HUES48 (cell line): ENCODE measurements around the gene ZMYND11.

ENCODE experiments used
- H3K27ac ChIP-seq: one replicate; pipeline ENCODE4 v1.7.0; 2013; ENCODE audit warnings: low read depth, low read length, inconsistent platforms
- H3K27me3 ChIP-seq: 2 replicates; pipeline ENCODE4 v1.6.1; 2013; ENCODE audit warnings: mild to moderate bottlenecking, low read length; ENCODE audit not compliant: control insufficient read depth, insufficient read depth
- H3K36me3 ChIP-seq: 2 replicates; pipeline ENCODE4 v1.6.1; 2013; ENCODE audit warnings: low read length; ENCODE audit not compliant: control insufficient read depth, insufficient read depth
- H3K4me1 ChIP-seq: 2 replicates; pipeline ENCODE4 v1.6.1; 2013; ENCODE audit warnings: mild to moderate bottlenecking, low read length; ENCODE audit not compliant: control insufficient read depth, insufficient read depth
- H3K4me3 ChIP-seq: 2 replicates; pipeline ENCODE4 v1.5.1; 2013; ENCODE audit warnings: mild to moderate bottlenecking, low read depth, low read length
- H3K9ac ChIP-seq: 2 replicates; pipeline ENCODE4 v1.6.1; 2013; ENCODE audit warnings: mild to moderate bottlenecking, low read depth, low read length, moderate library complexity
- H3K9me3 ChIP-seq: 2 replicates; pipeline ENCODE4 v1.6.1; 2013; ENCODE audit warnings: low read length; ENCODE audit not compliant: control insufficient read depth, insufficient read depth

The ZMYND11 gene

DNA sequence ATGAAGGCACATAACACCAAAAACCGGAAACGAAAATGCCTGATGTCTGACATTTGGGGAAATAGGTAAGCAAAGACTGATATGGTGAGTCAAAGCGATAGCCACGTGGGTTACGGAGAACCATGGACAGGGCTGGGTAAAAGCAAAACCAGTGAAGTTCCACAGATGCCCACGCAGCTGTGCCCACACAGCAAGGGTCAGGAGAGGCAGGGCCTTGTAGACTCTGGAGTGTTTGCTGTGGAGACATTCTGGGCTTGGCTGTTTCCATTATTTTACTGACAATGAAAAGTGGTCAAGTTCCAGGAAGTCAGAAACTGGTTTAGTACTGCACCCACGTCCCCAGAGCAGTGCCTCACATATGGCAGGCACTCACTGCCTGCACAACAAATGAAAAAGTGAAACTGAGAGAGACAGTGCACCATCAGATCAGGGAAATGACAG is 148.7 kb downstream of the ZMYND11 start:
- Histone ChIP-seq H3K4me1 (peaks cover 9% of the 10 kb centered on the region), H3K4me3 (no peak overlapping the region), H3K9me3 (no peaks in the 10 kb centered on the region), H3K9ac (no peak overlapping the region), H3K27me3 (no peaks in the 10 kb centered on the region), H3K27ac (no peak overlapping the region), H3K36me3 (peaks cover 8% of the 10 kb centered on the region; the same call in 1 of the 2 replicates)

- peaks cover 9% of the 10 kb centered on the region for H3K4me1 ChIP-seq
- peaks cover 8% of the 10 kb centered on the region; the same call in 1 of the 2 replicates for H3K36me3 ChIP-seq
- no peaks in the 10 kb centered on the region for H3K27me3 ChIP-seq
- no peak overlapping the region for H3K4me3 ChIP-seq
- H3K27ac ChIP-seq = no peak overlapping the region
- H3K9me3 ChIP-seq = no peaks in the 10 kb centered on the region
- H3K9ac ChIP-seq = no peak overlapping the region
These were observed 150.0 kb downstream of the ZMYND11 start for GRCh38 chr10:285216-285615.

- peaks cover 9% of the 10 kb centered on the region for H3K4me1 ChIP-seq
- H3K9me3 ChIP-seq = no peaks in the 10 kb centered on the region
- H3K9ac ChIP-seq = no peak overlapping the region
- no peak overlapping the region for H3K27ac ChIP-seq
- no peak overlapping the region for H3K4me3 ChIP-seq
- H3K36me3 ChIP-seq = peaks cover 8% of the 10 kb centered on the region; the same call in 1 of the 2 replicates
- no peaks in the 10 kb centered on the region for H3K27me3 ChIP-seq
These were observed 151.9 kb downstream of the ZMYND11 start for GRCh38 chr10:287026-287709.

- peaks cover 4% of the 10 kb centered on the region; the same call in 1 of the 2 replicates for H3K36me3 ChIP-seq
- no peak overlapping the region for H3K4me3 ChIP-seq
- H3K9ac ChIP-seq = no peak overlapping the region
- no peaks in the 10 kb centered on the region for H3K27me3 ChIP-seq
- H3K9me3 ChIP-seq = no peaks in the 10 kb centered on the region
- H3K27ac ChIP-seq = no peak overlapping the region
- H3K4me1 ChIP-seq = peaks cover 8% of the 10 kb centered on the region
These were observed 152.6 kb downstream of the ZMYND11 start for GRCh38 chr10:287814-288213.

GRCh38 chr10:288316-289200 is 153.3 kb downstream of the ZMYND11 start:
- Histone ChIP-seq H3K27ac (no peak overlapping the region), H3K36me3 (peaks cover 4% of the 10 kb centered on the region; the same call in 1 of the 2 replicates), H3K4me1 (0 out of 2 replicates have a peak, but pooled peaks cover under 1% of the 10 kb centered on the region), H3K4me3 (no peak overlapping the region), H3K9ac (no peak overlapping the region), H3K9me3 (no peaks in the 10 kb centered on the region), H3K27me3 (no peaks in the 10 kb centered on the region)

GRCh38 chr10:289581-289980 is 154.3 kb downstream of the ZMYND11 start:
- Histone ChIP-seq H3K4me1 (no peaks in the 10 kb centered on the region), H3K27ac (no peak overlapping the region), H3K27me3 (no peaks in the 10 kb centered on the region), H3K9me3 (no peaks in the 10 kb centered on the region), H3K36me3 (0 out of 2 replicates have a peak, but pooled peaks cover 4% of the 10 kb centered on the region), H3K4me3 (no peak overlapping the region), H3K9ac (no peak overlapping the region)

- Histone ChIP-seq H3K9me3 (no peaks in the 10 kb centered on the region), H3K36me3 (0 out of 2 replicates have a peak, but pooled peaks cover 4% of the 10 kb centered on the region), H3K27me3 (no peaks in the 10 kb centered on the region), H3K4me3 (no peak overlapping the region), H3K27ac (no peak overlapping the region), H3K4me1 (no peaks in the 10 kb centered on the region), H3K9ac (no peak overlapping the region)
These were observed 154.9 kb downstream of the ZMYND11 start for GRCh38 chr10:290026-290725.

DNA sequence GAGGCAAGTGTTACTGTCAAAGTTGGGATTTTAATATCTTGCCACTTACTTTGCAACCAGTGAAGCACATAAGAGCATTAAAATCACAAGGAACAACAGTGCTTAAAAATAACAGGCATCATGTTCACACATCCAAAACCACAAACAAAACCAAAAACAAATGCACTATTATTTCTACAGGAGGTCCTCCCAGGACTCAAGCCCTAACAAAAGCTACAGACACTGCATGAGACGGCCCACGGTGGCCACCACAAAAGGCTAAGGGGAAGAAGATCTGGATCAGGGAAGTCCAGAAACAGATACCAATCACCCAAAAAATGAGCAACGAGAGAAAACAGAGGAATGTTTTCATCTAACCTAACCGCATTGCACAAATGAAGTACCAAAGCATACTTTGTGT is 158.4 kb downstream of the ZMYND11 start:
- Histone ChIP-seq H3K36me3 (no peaks in the 10 kb centered on the region), H3K4me3 (no peak overlapping the region), H3K4me1 (no peaks in the 10 kb centered on the region), H3K9me3 (no peaks in the 10 kb centered on the region), H3K9ac (no peak overlapping the region), H3K27ac (no peak overlapping the region), H3K27me3 (no peaks in the 10 kb centered on the region)

- H3K9ac ChIP-seq = no peak overlapping the region
- H3K4me1 ChIP-seq = no peaks in the 10 kb centered on the region
- no peak overlapping the region for H3K4me3 ChIP-seq
- no peaks in the 10 kb centered on the region for H3K36me3 ChIP-seq
- no peaks in the 10 kb centered on the region for H3K9me3 ChIP-seq
- no peaks in the 10 kb centered on the region for H3K27me3 ChIP-seq
- no peak overlapping the region for H3K27ac ChIP-seq
These were observed 162.3 kb downstream of the ZMYND11 start for GRCh38 chr10:297567-297966.

GRCh38 chr10:298033-298432 is 162.8 kb downstream of the ZMYND11 start:
- Histone ChIP-seq H3K4me3 (no peak overlapping the region), H3K4me1 (no peaks in the 10 kb centered on the region), H3K27me3 (no peaks in the 10 kb centered on the region), H3K9me3 (no peaks in the 10 kb centered on the region), H3K9ac (no peak overlapping the region), H3K36me3 (no peaks in the 10 kb centered on the region), H3K27ac (no peak overlapping the region)
